Keratinocyte (primary cell): ENCODE data around the gene ANKS1B. TPM values are rescaled to one million over a fixed set of nuclear protein-coding genes. Genes with fewer than 3 reads are reported as not detected.

Source experiments
- DNase-seq: peaks from one replicate; pipeline ENCODE4 v3.0.0-alpha.2; 2011; ENCODE audit warnings: low read depth, missing footprints, low spot score
- FAIRE-seq: peaks from 2 replicates; lab custom pipeline; 2011; peaks lifted over from hg19 to GRCh38; lab: Jason Lieb, UNC
- H2AFZ ChIP-seq: 2 replicates; pipeline ENCODE4 v1.6.0; 2012; ENCODE audit warnings: low read length, control low read depth, inconsistent platforms; ENCODE audit not compliant: control insufficient read depth
- H3K27ac ChIP-seq: 2 replicates; pipeline ENCODE4 v1.5.1; 2011; ENCODE audit warnings: low read length; ENCODE audit not compliant: control insufficient read depth, insufficient read depth
- H3K27me3 ChIP-seq: 3 replicates; pipeline ENCODE4 v1.6.0; 2011; ENCODE audit warnings: low read length; ENCODE audit not compliant: control insufficient read depth, insufficient read depth; ENCODE audit errors: extremely low read depth
- H3K36me3 ChIP-seq, 2 experiments: 2 replicates in 1 of 2; 3 replicates in 1 of 2; pipeline ENCODE4 v1.5.1; 2011; ENCODE audit warnings: low read length in 2 of 2, mild to moderate bottlenecking in 1 of 2; ENCODE audit not compliant: control insufficient read depth in 2 of 2, insufficient read depth in 2 of 2; ENCODE audit errors: extremely low read depth in 1 of 2
- H3K4me1 ChIP-seq: 3 replicates; pipeline ENCODE4 v1.5.1; 2011; ENCODE audit warnings: low read length; ENCODE audit not compliant: control insufficient read depth, insufficient read depth; ENCODE audit errors: extremely low read depth
- H3K4me2 ChIP-seq: 3 replicates; pipeline ENCODE4 v1.6.0; 2011; ENCODE audit warnings: low read depth, low read length; ENCODE audit not compliant: control insufficient read depth, insufficient read depth; ENCODE audit errors: extremely low read depth
- H3K4me3 ChIP-seq, 3 experiments: fragments of 200-600 bp in 1 of 3; sonication (generic) in 1 of 3; 2 replicates in 2 of 3; 3 replicates in 1 of 3; pipeline ENCODE4 v1.5.1; 2011 to 2016; ENCODE audit warnings: low read length in 3 of 3, mild to moderate bottlenecking in 3 of 3, control low read depth in 2 of 3, inconsistent platforms in 1 of 3, low read depth in 1 of 3, mixed read lengths in 1 of 3, mixed run types in 1 of 3, moderate library complexity in 1 of 3; ENCODE audit not compliant: control insufficient read depth in 2 of 3, insufficient read depth in 2 of 3; ENCODE audit errors: extremely low read depth in 1 of 3
- H3K79me2 ChIP-seq: 2 replicates; pipeline ENCODE4 v1.6.0; 2012; ENCODE audit warnings: low read length; ENCODE audit not compliant: control insufficient read depth, insufficient read depth
- H3K9ac ChIP-seq: 3 replicates; pipeline ENCODE4 v1.6.0; 2011; ENCODE audit warnings: low read length; ENCODE audit not compliant: control insufficient read depth, insufficient read depth; ENCODE audit errors: extremely low read depth
- H3K9me1 ChIP-seq: 3 replicates; pipeline ENCODE4 v1.6.0; 2011; ENCODE audit warnings: low read length; ENCODE audit not compliant: control insufficient read depth, insufficient read depth; ENCODE audit errors: extremely low read depth
- H3K9me3 ChIP-seq: 2 replicates; pipeline ENCODE4 v1.5.1; 2012; ENCODE audit warnings: low read depth, low read length; ENCODE audit not compliant: control insufficient read depth
- H4K20me1 ChIP-seq: 3 replicates; pipeline ENCODE4 v1.6.0; 2011; ENCODE audit warnings: low read length; ENCODE audit not compliant: control insufficient read depth, insufficient read depth; ENCODE audit errors: extremely low read depth
- CTCF ChIP-seq, 3 experiments: IDR thresholded peaks in 1 of 3; conservative IDR thresholded peaks in 1 of 3; optimal IDR thresholded peaks in 1 of 3; 2 replicates in 2 of 3; 3 replicates in 1 of 3; pipeline versions ENCODE3 to v1.5.1; 2011; ENCODE audit warnings: low read length in 3 of 3, mild to moderate bottlenecking in 3 of 3, moderate library complexity in 2 of 3, control low read depth in 1 of 3, inconsistent platforms in 1 of 3; ENCODE audit not compliant: insufficient read depth in 2 of 3; ENCODE audit errors: extremely low read depth in 1 of 3
- EZH2 ChIP-seq: IDR thresholded peaks from one replicate; pipeline ENCODE4 v1.6.1; 2012; ENCODE audit warnings: inconsistent platforms, mild to moderate bottlenecking, low read length, moderate library complexity
- dilution Hi-C: fragments of 300-500 bp; cut with MboI; formaldehyde crosslinking; loops from one replicate; pipeline ENCODE4 v1.7.0; 2020; ENCODE audit warnings: low sequenced_read_pairs; ENCODE audit not compliant: extremely low pct_ligation_motif_present
- polyA plus RNA-seq, 5 experiments: library from polyadenylated mRNA; depleted of rRNA in 3 of 5; stranded (reverse) in 3 of 5; stranded (forward) in 1 of 5; unstranded in 1 of 5; fragments of >200 nt; gene quantifications; 1 replicate in 1 of 5; 2 replicates in 3 of 5; 3 replicates in 1 of 5; pipeline versions ENCODE4 v1.2.1 to v1.2.3, GENCODE V29; 2011 to 2012; ENCODE audit warnings: missing spikeins in 2 of 5, low read depth in 1 of 5, low replicate concordance in 1 of 5

The ANKS1B gene
- polyA plus RNA-seq, 1 donor (not counting 4 experiments of a cell fraction or from before 2014, with no cell fraction given), result not detected

DNA sequence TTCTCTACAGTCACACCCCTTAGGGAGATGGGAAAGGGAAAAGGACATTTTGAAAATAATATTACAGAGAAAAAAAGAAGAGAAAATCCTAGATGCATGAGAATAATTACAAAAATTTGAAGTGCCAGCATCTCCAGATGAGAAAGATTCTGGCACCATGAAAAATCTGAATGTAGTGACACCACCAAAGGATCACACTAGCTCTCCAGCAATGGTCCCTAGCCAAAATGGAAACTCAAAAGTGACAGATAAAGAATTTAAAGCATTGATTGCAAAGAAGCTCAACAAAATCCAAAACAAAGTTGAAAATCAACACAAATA, 364.6 kb downstream of the ANKS1B start:
- H4K20me1 ChIP-seq, result no peaks in the 10 kb centered on the region
- no peaks in the 10 kb centered on the region for H3K9me1 ChIP-seq
- dilution Hi-C loops, result no loop called here
- H3K27me3 ChIP-seq, result no peaks in the 10 kb centered on the region
- H3K9ac ChIP-seq, result no peak overlapping the region
- no peak overlapping the region for H3K27ac ChIP-seq
- TF ChIP-seq EZH2 (no peak), CTCF (optimal IDR thresholded peaks at IDR 0.05 in 1 of 3, IDR thresholded peaks at IDR 0.05 in 1 of 3, conservative IDR thresholded peaks at IDR 0.05 in 1 of 3; ENCODE audit: extremely low read depth in 1 of 3, insufficient read depth in 2 of 3, low read length in 3 of 3) (no peak)
- H2AFZ ChIP-seq, result no peak overlapping the region
- DNase-seq, result no peak
- no peak overlapping the region for H3K4me2 ChIP-seq
- no peak overlapping the region for H3K4me3 ChIP-seq
- FAIRE-seq, result no peak
- H3K36me3 ChIP-seq, result no peaks in the 10 kb centered on the region
- H3K9me3 ChIP-seq, result peaks cover 6% of the 10 kb centered on the region
- no peaks in the 10 kb centered on the region for H3K79me2 ChIP-seq
- no peaks in the 10 kb centered on the region for H3K4me1 ChIP-seq

DNA sequence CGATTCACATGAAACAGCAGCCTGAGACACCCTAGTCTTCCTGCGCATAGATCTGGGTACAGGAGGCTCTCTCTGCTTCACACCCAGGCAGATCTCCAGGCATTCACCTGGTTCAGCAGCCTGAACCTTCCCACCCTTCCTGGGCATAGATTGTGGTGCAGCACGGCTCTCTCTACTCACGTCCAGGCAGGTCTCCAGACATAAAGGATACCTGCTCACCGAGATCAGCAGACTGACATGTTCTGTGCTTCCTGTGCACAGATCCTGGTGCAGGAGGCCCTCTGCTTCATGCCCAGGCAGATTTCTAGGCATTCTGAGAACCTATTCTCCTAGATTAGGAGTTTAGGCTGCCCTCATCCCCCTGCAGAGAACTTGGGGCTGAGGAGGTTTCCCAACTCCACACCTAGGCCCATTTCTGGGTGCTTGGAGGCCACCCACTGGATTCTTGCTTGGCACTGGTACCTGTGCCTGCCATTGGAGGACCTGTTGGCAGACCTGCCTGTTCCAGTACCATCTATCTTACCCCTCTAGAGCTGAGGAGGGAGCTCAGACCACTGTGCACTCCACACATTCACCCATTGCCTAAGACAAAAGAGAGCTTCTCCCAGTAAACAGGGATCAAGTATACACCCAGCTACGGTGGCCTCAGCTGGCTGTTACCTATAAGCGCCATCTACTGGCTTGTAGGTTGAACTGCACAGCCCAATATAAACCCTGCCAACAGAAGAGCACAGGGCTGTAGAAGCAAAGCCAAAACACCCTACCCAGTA, 365.2 kb downstream of the ANKS1B start:
- Histone ChIP-seq H3K27me3 (no peaks in the 10 kb centered on the region), H3K4me2 (no peak overlapping the region), H3K9ac (no peak overlapping the region), H2AFZ (no peak overlapping the region), H3K4me3 (no peak overlapping the region), H4K20me1 (no peaks in the 10 kb centered on the region), H3K79me2 (no peaks in the 10 kb centered on the region), H3K27ac (no peak overlapping the region), H3K36me3 (no peaks in the 10 kb centered on the region), H3K4me1 (no peaks in the 10 kb centered on the region), H3K9me3 (peaks cover 6% of the 10 kb centered on the region), H3K9me1 (no peaks in the 10 kb centered on the region)
- FAIRE-seq (no peak), DNase-seq (no peak)
- TF ChIP-seq CTCF (optimal IDR thresholded peaks at IDR 0.05 in 1 of 3, IDR thresholded peaks at IDR 0.05 in 1 of 3, conservative IDR thresholded peaks at IDR 0.05 in 1 of 3; ENCODE audit: extremely low read depth in 1 of 3, insufficient read depth in 2 of 3, low read length in 3 of 3) (peak; percentile 70 to 77 (median 76)), EZH2 (no peak)
- dilution Hi-C loops, result no loop called here
